ENCODE results near the gene PTPRG. TPM values are rescaled to one million over a fixed set of nuclear protein-coding genes. Genes with fewer than 3 reads are reported as not detected.
A peak's percentile ranks its signal among the peaks of the same experiment; 100 is the strongest.

Gene PTPRG
- polyA plus RNA-seq, 3 donors: not detected

GRCh38 chr3:62188681-62189375 lies 627.5 kb downstream of the PTPRG start:
- intact Hi-C loops (cut with micrococcal nuclease): no loop called here
- WGBS (ENCODE audit: insufficient coverage): 0% methylated on average over 7 of the region's 18 CpGs
- Mint-ChIP-seq H3K9me3 (no peaks in the 10 kb centered on the region), H3K36me3 (no peaks in the 10 kb centered on the region), H3K4me3 (peak overlapping the region; percentile 25 to 69), H3K27me3 (ENCODE audit: low read depth in 3 of 3) (peaks cover 2 to 12% (median 3%) of the 10 kb centered on the region in 3 donors), H3K4me1 (peaks cover 19% of the 10 kb centered on the region), H3K27ac (peak overlapping the region in 2 of 7 donors; percentile 2 to 15)
- Histone ChIP-seq H3K4me3 (replicated peaks in 1 of 3; ENCODE audit: low read depth in 2 of 3, low read length in 3 of 3) (peak overlapping the region in 1 of 3 experiments; percentile 46), H3K27me3 (ENCODE audit: control insufficient read depth in 2 of 2, insufficient read depth in 2 of 2, low read length in 2 of 2) (no peaks in the 10 kb centered on the region), H3K9me3 (replicated peaks in 1 of 2; ENCODE audit: control insufficient read depth in 1 of 2, insufficient read depth in 1 of 2, low read length in 2 of 2) (no peaks in the 10 kb centered on the region), H3K79me2 (ENCODE audit: insufficient read depth, low read length) (no peaks in the 10 kb centered on the region), H2AFZ (ENCODE audit: insufficient read depth, low read depth, low read length, poor library complexity, severe bottlenecking) (peak overlapping the region; percentile 59), H4K20me1 (ENCODE audit: insufficient read depth, low read length) (no peaks in the 10 kb centered on the region), H3K27ac (ENCODE audit: low read depth in 1 of 2, low read length in 2 of 2) (no peak overlapping the region), H3K9ac (ENCODE audit: insufficient read depth, low read length, poor library complexity, severe bottlenecking) (no peak overlapping the region), H3K36me3 (replicated peaks in 1 of 2; ENCODE audit: control insufficient read depth in 1 of 2, insufficient read depth in 2 of 2, low read length in 2 of 2) (no peaks in the 10 kb centered on the region), H3K4me2 (replicated peaks; ENCODE audit: extremely low read depth, low read length, poor library complexity, severe bottlenecking) (peak overlapping the region; percentile 56), H3K4me1 (ENCODE audit: control insufficient read depth in 1 of 2, insufficient read depth in 2 of 2, low read length in 2 of 2) (peaks cover 7 to 13% of the 10 kb centered on the region in 2 donors)
- peak; percentile 18 to 35 (median 23) for DNase-seq
- peak; percentile 79 for TF ChIP-seq CTCF (IDR thresholded peaks at IDR 0.05)

- H3K4me2 ChIP-seq (replicated peaks; ENCODE audit: extremely low read depth, low read length, poor library complexity, severe bottlenecking): no peak overlapping the region
- 90% methylated on average over 9 of the region's 9 CpGs for WGBS (ENCODE audit: insufficient coverage)
- no peak overlapping the region for H3K27ac ChIP-seq (ENCODE audit: low read depth in 1 of 2, low read length in 2 of 2)
- H4K20me1 ChIP-seq (ENCODE audit: insufficient read depth, low read length): no peaks in the 10 kb centered on the region
- H3K36me3 ChIP-seq (replicated peaks in 1 of 2; ENCODE audit: control insufficient read depth in 1 of 2, insufficient read depth in 2 of 2, low read length in 2 of 2): no peaks in the 10 kb centered on the region
- H3K9me3 ChIP-seq (replicated peaks in 1 of 2; ENCODE audit: control insufficient read depth in 1 of 2, insufficient read depth in 1 of 2, low read length in 2 of 2): no peaks in the 10 kb centered on the region
- no peak for TF ChIP-seq CTCF (IDR thresholded peaks at IDR 0.05)
- H3K9me3 Mint-ChIP-seq: no peaks in the 10 kb centered on the region
- peaks cover 18% of the 10 kb centered on the region for H3K4me1 Mint-ChIP-seq
- no peaks in the 10 kb centered on the region for H3K36me3 Mint-ChIP-seq
- H3K4me3 ChIP-seq (replicated peaks in 1 of 3; ENCODE audit: low read depth in 2 of 3, low read length in 3 of 3): no peak overlapping the region
- no peak for DNase-seq
- no peaks in the 10 kb centered on the region for H3K79me2 ChIP-seq (ENCODE audit: insufficient read depth, low read length)
- H3K27me3 Mint-ChIP-seq (ENCODE audit: low read depth in 3 of 3): peaks cover 2 to 12% (median 3%) of the 10 kb centered on the region in 3 donors
- no peak overlapping the region for H3K9ac ChIP-seq (ENCODE audit: insufficient read depth, low read length, poor library complexity, severe bottlenecking)
- peak overlapping the region in 1 of 2 donors; percentile 25 for H3K4me3 Mint-ChIP-seq
- H2AFZ ChIP-seq (ENCODE audit: insufficient read depth, low read depth, low read length, poor library complexity, severe bottlenecking): peak overlapping the region; percentile 59
- H3K27ac Mint-ChIP-seq: peak overlapping the region in 1 of 7 donors; percentile 38
- H3K4me1 ChIP-seq (ENCODE audit: control insufficient read depth in 1 of 2, insufficient read depth in 2 of 2, low read length in 2 of 2): peaks cover 7 to 12% of the 10 kb centered on the region in 2 donors
- no peaks in the 10 kb centered on the region for H3K27me3 ChIP-seq (ENCODE audit: control insufficient read depth in 2 of 2, insufficient read depth in 2 of 2, low read length in 2 of 2)
- intact Hi-C loops (cut with micrococcal nuclease): no loop called here
These were observed 628.0 kb downstream of the PTPRG start for GRCh38 chr3:62189376-62189698.
